Stimulated activated naive CD4-positive, alpha-beta T cell treated with Interleukin-2 at 50 U/mL for 16 hours (primary cell): ENCODE measurements around the gene SKP1.

Experiments used
- DNase-seq: peaks from one replicate; lab custom pipeline; 2025; lab: John Stamatoyannopoulos, UW

Gene SKP1

GRCh38 chr5:134130239-134130945 is 46.4 kb downstream of the SKP1 start:
- DNase-seq, result no peak

- DNase-seq, result no peak
These were observed 47.1 kb downstream of the SKP1 start for GRCh38 chr5:134129411-134130238.

- no peak for DNase-seq
These were observed 48.1 kb downstream of the SKP1 start for GRCh38 chr5:134128648-134128995.

GRCh38 chr5:134127988-134128647 is 48.6 kb downstream of the SKP1 start:
- no peak for DNase-seq

GRCh38 chr5:134127376-134127861 is 49.3 kb downstream of the SKP1 start:
- peak; percentile 47 for DNase-seq

GRCh38 chr5:134125039-134126015 is 51.4 kb downstream of the SKP1 start:
- DNase-seq, result no peak

GRCh38 chr5:134124289-134125038 is 52.3 kb downstream of the SKP1 start:
- no peak for DNase-seq

GRCh38 chr5:134123360-134123759 is 53.4 kb downstream of the SKP1 start:
- no peak for DNase-seq

- DNase-seq, result peak; percentile 38
These were observed 54.2 kb downstream of the SKP1 start for GRCh38 chr5:134122530-134122929.

- no peak for DNase-seq
These were observed 56.2 kb downstream of the SKP1 start for GRCh38 chr5:134120386-134121138.

GRCh38 chr5:134119720-134120119 is 57.0 kb downstream of the SKP1 start:
- DNase-seq, result no peak

GRCh38 chr5:134118212-134118835 is 58.4 kb downstream of the SKP1 start:
- DNase-seq, result no peak

GRCh38 chr5:134116789-134117761 is 59.7 kb downstream of the SKP1 start:
- DNase-seq, result no peak

- DNase-seq, result no peak
These were observed 60.5 kb downstream of the SKP1 start for GRCh38 chr5:134116286-134116685.

GRCh38 chr5:134115806-134116175 is 61.0 kb downstream of the SKP1 start:
- no peak for DNase-seq

GRCh38 chr5:134114886-134115805 is 61.6 kb downstream of the SKP1 start:
- DNase-seq, result peak; percentile 76
